ENCODE measurements around the gene DHDH.

The DHDH gene

DNA sequence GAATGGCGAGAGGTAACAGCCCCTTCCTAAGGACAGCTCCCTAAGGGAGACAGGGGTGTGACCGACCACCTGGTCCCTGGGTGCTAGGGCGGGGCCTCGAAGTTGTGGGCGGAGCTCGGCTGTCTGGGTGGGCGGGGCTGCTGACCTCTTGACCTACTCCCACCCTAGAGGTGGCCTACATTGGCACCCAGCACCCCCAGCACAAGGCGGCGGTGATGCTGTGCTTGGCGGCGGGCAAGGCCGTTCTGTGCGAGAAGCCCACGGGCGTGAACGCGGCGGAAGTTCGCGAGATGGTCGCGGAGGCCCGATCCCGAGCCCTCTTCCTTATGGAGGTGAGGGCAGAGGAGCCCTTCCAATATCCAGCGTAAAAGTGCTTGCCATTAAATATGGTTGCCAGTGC, 2.4 kb downstream of the DHDH start:
- no peaks in the 10 kb centered on the region for H3K9me2 ChIP-seq (replicated peaks; ENCODE audit: insufficient read depth, low read length)
- H3K79me2 ChIP-seq (ENCODE audit: insufficient read depth, low read length) = no peaks in the 10 kb centered on the region
- H3K9ac ChIP-seq (ENCODE audit: low read length) = no peak overlapping the region
- no peaks in the 10 kb centered on the region for H3K27me3 ChIP-seq (ENCODE audit: low read length)
- no peaks in the 10 kb centered on the region for H3K36me3 ChIP-seq (ENCODE audit: low read length)
- no peak overlapping the region for H3K4me2 ChIP-seq (ENCODE audit: low read depth, low read length, poor library complexity, severe bottlenecking)
- no peak overlapping the region for H3K4me3 ChIP-seq (ENCODE audit: insufficient read depth, low read length, poor library complexity, severe bottlenecking)
- H4K20me1 ChIP-seq (ENCODE audit: low read depth, low read length) = no peaks in the 10 kb centered on the region
- peaks cover 4% of the 10 kb centered on the region; the same call in 1 of the 2 replicates for H3F3A ChIP-seq (ENCODE audit: insufficient read depth)
- H3K9me3 ChIP-seq (ENCODE audit: insufficient read depth, low read length) = no peaks in the 10 kb centered on the region
- no peak overlapping the region for H3K27ac ChIP-seq (ENCODE audit: low read depth, low read length)
- H2AFZ ChIP-seq (ENCODE audit: low read depth, low read length, severe bottlenecking) = no peak overlapping the region
- TF ChIP-seq EZH2phosphoT487 (conservative IDR thresholded peaks at IDR 0.05; ENCODE audit: low read length) = no peak

DNA sequence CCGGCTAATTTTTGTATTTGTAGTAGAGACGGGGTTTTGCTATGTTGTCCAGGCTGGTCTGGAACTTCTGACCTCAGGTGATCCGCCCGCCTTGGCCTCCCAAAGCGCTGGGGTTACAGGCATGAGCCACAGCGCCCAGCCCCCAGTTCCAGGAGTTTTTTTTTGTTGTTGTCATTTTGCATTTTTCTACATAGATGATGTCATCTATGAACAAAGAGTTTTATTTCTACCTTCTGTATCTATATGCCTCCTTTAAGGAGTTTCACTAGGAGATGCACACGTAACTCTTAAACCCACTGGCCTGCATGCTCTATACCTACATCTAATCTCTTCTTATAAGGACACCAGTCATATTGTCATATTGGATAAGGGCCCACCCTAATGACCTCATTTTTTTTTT, 4.8 kb downstream of the DHDH start:
- Histone ChIP-seq H3K4me2 (ENCODE audit: low read depth, low read length, poor library complexity, severe bottlenecking) (no peak overlapping the region), H3K27me3 (ENCODE audit: low read length) (no peaks in the 10 kb centered on the region), H3K36me3 (ENCODE audit: low read length) (no peaks in the 10 kb centered on the region; the same call in 1 of the 2 replicates), H3K9ac (ENCODE audit: low read length) (no peak overlapping the region), H3F3A (ENCODE audit: insufficient read depth) (no peaks in the 10 kb centered on the region), H2AFZ (ENCODE audit: low read depth, low read length, severe bottlenecking) (no peak overlapping the region), H3K4me3 (ENCODE audit: insufficient read depth, low read length, poor library complexity, severe bottlenecking) (no peak overlapping the region), H4K20me1 (ENCODE audit: low read depth, low read length) (no peaks in the 10 kb centered on the region), H3K9me3 (ENCODE audit: insufficient read depth, low read length) (no peaks in the 10 kb centered on the region), H3K79me2 (ENCODE audit: insufficient read depth, low read length) (no peaks in the 10 kb centered on the region), H3K9me2 (replicated peaks; ENCODE audit: insufficient read depth, low read length) (no peaks in the 10 kb centered on the region), H3K27ac (ENCODE audit: low read depth, low read length) (no peak overlapping the region)
- TF ChIP-seq, protein P1, sequence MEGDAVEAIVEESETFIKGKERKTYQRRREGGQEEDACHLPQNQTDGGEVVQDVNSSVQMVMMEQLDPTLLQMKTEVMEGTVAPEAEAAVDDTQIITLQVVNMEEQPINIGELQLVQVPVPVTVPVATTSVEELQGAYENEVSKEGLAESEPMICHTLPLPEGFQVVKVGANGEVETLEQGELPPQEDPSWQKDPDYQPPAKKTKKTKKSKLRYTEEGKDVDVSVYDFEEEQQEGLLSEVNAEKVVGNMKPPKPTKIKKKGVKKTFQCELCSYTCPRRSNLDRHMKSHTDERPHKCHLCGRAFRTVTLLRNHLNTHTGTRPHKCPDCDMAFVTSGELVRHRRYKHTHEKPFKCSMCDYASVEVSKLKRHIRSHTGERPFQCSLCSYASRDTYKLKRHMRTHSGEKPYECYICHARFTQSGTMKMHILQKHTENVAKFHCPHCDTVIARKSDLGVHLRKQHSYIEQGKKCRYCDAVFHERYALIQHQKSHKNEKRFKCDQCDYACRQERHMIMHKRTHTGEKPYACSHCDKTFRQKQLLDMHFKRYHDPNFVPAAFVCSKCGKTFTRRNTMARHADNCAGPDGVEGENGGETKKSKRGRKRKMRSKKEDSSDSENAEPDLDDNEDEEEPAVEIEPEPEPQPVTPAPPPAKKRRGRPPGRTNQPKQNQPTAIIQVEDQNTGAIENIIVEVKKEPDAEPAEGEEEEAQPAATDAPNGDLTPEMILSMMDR (IDR thresholded peaks at IDR 0.05; ENCODE audit: insufficient read depth, low read length, poor library complexity, severe bottlenecking) = no peak
- no peak for TF ChIP-seq EZH2phosphoT487 (conservative IDR thresholded peaks at IDR 0.05; ENCODE audit: low read length)

DNA sequence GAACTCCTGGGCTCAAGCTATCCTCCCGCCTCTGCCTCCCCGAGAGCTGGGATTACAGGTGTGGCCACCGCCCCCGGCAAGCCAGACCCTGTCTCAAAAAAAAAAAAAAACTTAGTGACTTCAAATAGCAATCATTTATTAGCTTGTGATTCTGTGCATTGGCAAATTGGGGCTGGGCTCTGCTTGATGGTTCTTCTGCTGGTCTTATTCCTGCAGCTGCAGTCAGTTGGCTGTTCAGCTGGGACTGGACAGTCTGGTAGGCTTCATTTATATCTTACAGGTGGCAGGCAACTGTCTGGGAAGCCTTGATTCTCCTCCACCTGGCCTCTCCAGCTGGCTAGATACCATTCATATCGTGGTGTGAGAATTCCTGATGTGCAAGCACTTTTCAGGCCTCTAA, 7.4 kb downstream of the DHDH start:
- no peaks in the 10 kb centered on the region for H3K9me2 ChIP-seq (replicated peaks; ENCODE audit: insufficient read depth, low read length)
- no peak overlapping the region for H3K4me3 ChIP-seq (ENCODE audit: insufficient read depth, low read length, poor library complexity, severe bottlenecking)
- no peak overlapping the region for H3K27ac ChIP-seq (ENCODE audit: low read depth, low read length)
- H3K79me2 ChIP-seq (ENCODE audit: insufficient read depth, low read length) = no peaks in the 10 kb centered on the region
- no peaks in the 10 kb centered on the region; the same call in 1 of the 2 replicates for H3K36me3 ChIP-seq (ENCODE audit: low read length)
- TF ChIP-seq EZH2phosphoT487 (conservative IDR thresholded peaks at IDR 0.05; ENCODE audit: low read length) = no peak
- TF ChIP-seq, protein P1 (IDR thresholded peaks at IDR 0.05; ENCODE audit: insufficient read depth, low read length, poor library complexity, severe bottlenecking) = no peak
- no peaks in the 10 kb centered on the region for H3K27me3 ChIP-seq (ENCODE audit: low read length)
- H3F3A ChIP-seq (ENCODE audit: insufficient read depth) = no peaks in the 10 kb centered on the region
- H3K9ac ChIP-seq (ENCODE audit: low read length) = no peak overlapping the region
- no peak overlapping the region for H2AFZ ChIP-seq (ENCODE audit: low read depth, low read length, severe bottlenecking)
- no peaks in the 10 kb centered on the region for H4K20me1 ChIP-seq (ENCODE audit: low read depth, low read length)
- H3K9me3 ChIP-seq (ENCODE audit: insufficient read depth, low read length) = no peaks in the 10 kb centered on the region
- no peak overlapping the region for H3K4me2 ChIP-seq (ENCODE audit: low read depth, low read length, poor library complexity, severe bottlenecking)

DNA sequence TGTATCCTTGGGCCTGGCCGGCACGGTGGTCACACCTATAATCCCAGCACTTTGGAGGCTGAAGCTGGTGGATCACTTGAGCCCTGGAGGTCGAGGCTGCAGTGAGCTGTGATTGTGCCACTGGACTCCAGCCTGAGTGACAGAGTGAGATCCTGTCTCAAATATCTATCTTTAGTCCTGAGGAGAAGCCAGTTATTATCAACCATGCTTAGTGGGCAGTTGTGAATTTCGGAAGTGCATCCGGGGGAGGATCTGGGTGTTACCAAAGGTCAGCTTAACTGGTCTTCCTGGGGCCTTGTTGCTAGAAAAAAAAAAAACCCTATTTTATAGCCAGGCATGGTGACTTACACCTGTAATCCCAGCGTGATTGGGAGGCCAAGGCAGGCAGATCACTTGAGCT, 9.6 kb downstream of the DHDH start:
- no peaks in the 10 kb centered on the region for H3K79me2 ChIP-seq (ENCODE audit: insufficient read depth, low read length)
- H4K20me1 ChIP-seq (ENCODE audit: low read depth, low read length) = no peaks in the 10 kb centered on the region
- H2AFZ ChIP-seq (ENCODE audit: low read depth, low read length, severe bottlenecking) = no peak overlapping the region
- H3F3A ChIP-seq (ENCODE audit: insufficient read depth) = no peaks in the 10 kb centered on the region
- no peak overlapping the region for H3K4me3 ChIP-seq (ENCODE audit: insufficient read depth, low read length, poor library complexity, severe bottlenecking)
- no peaks in the 10 kb centered on the region for H3K27me3 ChIP-seq (ENCODE audit: low read length)
- no peak overlapping the region for H3K4me2 ChIP-seq (ENCODE audit: low read depth, low read length, poor library complexity, severe bottlenecking)
- no peaks in the 10 kb centered on the region for H3K9me2 ChIP-seq (replicated peaks; ENCODE audit: insufficient read depth, low read length)
- H3K36me3 ChIP-seq (ENCODE audit: low read length) = no peaks in the 10 kb centered on the region; the same call in 1 of the 2 replicates
- H3K9ac ChIP-seq (ENCODE audit: low read length) = no peak overlapping the region
- H3K27ac ChIP-seq (ENCODE audit: low read depth, low read length) = no peak overlapping the region
- no peak for TF ChIP-seq EZH2phosphoT487 (conservative IDR thresholded peaks at IDR 0.05; ENCODE audit: low read length)
- TF ChIP-seq, protein P1 (IDR thresholded peaks at IDR 0.05; ENCODE audit: insufficient read depth, low read length, poor library complexity, severe bottlenecking) = no peak
- H3K9me3 ChIP-seq (ENCODE audit: insufficient read depth, low read length) = peaks cover 18% of the 10 kb centered on the region; the same call in 1 of the 2 replicates
